DMS153 (cell line): Measurements from ENCODE around the gene CSRNP2.
"Not testable (repeated sequence)": the region's sequence is repeated elsewhere in the genome, so short reads cannot be mapped to it uniquely, and the experiment has no call there.

Experiments
- DNase-seq: peaks from one replicate; lab custom pipeline; 2025; lab: John Stamatoyannopoulos, UW

CSRNP2 gene

DNA sequence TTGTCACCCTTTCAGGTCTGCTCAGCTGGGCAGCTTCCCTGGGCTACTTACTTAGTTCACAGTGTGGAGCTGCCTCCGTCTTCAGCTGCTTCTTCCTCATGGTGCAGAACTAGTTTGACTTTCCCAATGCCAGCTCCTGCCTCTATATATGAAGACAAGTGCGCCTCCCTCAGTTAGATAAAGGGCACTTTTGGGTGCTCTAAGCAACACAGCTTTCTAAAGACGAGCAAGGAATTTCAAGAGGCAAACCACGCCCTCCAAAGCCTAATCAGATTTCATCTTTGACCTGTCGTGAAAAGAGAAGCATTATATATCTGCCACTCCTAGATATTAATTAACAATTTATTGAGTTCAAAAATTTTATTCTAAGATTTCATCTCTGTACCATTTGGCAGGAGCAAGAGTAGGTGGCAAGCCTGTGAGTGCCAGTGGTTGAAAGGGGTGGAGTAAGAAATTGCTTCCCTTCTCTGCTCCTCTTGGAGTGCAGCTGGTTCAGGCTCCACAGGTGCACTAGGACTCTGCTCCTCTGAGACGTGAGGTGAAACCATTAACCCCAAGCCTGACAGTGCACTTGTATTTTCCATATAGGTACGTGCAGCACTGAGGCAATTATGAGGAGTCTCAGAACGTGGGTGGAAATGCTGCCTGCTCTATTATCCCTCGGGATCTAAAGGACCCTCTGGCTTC is 55.1 kb downstream of the CSRNP2 start:
- DNase-seq = no peak

DNA sequence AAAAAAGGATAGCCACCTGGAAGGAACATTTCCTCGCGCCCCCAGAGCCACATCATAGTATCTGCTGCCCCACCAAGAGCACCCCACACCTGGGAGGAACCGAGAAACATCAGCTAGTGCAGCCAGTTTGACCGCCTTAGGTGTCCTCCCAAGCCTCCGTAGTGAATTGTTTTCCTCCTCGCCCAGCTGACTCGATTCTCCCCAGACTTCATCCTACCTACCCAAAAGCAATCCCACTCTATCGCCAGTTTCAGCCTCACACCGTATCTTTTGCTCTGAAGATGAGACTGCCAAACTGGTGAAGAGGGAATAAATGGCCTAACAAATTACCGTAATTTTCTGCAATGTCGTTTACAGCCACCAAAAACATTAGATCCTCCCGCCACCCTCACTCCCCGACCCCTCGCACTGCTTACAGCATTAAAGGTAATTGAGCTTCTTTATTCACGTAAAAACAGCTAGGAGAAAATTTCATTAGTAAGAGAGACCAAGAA is 56.0 kb downstream of the CSRNP2 start:
- DNase-seq = no peak

DNA sequence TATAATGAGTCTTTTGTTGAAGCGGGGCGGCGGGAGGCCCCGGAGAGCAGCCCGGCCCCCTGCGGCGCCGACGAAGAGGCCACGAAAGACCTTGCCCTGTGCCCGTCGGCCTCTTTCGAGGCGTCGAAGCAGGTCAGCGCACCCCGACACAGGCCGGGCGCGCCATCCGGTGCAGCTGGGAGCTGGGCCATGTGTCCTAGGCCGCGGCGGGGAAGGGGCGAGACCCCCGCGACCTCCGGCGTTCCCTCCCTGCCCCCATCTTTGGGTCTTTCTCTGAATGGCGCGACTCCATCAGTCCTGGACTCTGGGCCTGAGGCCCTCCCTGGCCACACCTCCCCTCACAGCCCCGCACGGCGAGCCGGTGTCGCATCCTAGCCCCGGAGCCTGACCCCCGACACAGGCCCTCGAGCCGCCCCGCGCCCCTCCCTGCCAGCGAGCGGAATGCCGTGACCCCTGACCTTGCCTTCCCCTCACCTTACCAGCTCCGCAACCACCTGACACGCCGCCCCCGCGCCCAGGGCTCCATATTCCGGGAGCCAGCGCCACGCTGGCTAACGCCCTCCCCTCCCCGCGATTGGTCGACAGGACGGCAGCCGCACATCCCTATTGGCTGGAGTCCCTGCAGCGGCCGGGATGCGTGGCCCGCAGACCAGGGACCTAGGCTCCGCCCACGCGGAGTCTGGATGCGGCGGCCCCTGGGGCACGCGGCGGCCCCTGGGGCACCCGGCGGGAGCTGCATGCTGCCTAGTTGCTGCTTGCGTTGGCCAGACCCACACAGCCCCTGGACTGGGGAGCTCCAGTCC is 57.4 kb downstream of the CSRNP2 start, which contains the start of gene SLC11A2:
Gene SLC11A2, minus strand, starts transcription at position 549 of the 803 bp plus-strand sequence. CDS start 15,656 bp downstream, outside the sequence.
- DNase-seq = peak; percentile 87

DNA sequence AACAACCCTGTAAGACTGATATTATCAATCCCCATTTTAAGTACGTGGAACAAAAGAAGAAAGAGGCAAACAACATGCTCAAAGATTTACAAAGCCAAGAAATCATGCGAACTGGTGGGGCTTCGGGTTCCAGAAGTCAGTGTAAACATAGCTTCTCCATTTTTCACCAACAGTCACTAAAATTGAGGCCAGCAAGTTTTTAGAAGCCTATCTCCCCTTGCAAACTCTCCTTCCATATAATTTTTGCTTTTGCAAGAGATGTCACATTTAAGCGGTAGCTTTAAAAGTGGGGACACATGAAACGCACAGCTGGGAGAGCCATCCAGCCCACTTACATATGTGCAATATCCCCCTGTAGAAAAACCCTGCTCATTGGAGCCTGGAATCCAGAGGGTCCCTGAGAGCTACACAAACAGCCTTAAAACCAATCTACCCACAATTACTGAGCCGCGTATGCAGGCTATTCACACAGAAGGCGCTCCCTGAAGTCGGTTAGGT is 58.0 kb downstream of the CSRNP2 start:
- no peak for DNase-seq

DNA sequence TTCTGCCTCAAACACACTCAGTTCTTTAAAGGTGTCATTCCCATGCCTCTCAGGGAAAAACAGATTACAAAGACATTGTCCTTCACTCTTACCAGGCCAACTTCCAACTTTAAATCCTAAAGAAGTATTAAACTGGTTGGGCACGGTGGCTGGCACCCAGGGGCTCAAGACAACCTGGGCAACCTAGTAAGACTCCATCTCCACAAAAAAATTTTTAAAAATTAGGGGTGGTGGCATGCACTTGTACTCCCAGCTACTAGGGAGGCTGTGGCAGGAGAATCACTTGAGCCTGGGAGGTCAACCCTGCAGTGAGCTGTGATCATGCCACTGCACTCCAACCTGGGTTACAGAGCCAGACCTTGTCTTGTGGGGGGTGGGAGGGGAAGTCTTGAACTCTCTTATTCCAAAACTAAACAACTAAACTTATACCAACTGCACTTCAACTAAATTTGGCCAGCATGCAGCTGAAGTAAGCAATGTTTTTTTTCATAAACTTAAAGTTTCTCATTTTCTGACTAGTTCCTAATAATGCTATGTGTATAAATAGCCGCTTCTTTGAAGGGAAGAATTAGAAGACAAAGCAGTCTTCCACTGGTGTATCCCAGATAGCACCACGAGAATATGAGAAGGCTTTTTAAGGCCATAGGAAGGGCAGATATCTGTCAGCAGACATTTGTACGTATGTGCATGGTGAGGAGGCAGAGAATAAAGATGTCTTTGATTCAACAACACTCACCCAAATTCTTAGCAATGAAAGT is 59.6 kb downstream of the CSRNP2 start:
- no peak for DNase-seq

DNA sequence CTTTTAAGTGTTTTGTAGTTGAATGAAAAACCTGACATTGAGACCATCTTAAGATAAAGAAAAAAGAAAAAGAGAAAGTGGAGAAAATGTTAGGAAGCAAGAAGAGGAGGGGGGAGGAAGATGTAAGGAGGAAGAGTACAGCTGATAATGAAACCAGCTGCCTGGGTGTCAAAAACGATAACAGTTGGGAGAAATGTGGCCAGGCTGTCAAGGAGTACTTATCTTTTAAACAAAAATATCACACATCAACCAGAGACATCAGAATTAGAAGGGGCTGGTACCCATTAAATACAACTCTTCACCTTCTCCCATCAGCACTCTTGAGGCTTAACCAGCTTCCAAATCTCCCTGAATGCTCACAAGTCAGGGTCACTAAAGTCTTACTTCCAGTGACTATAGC is 61.7 kb downstream of the CSRNP2 start:
- no peak for DNase-seq

DNA sequence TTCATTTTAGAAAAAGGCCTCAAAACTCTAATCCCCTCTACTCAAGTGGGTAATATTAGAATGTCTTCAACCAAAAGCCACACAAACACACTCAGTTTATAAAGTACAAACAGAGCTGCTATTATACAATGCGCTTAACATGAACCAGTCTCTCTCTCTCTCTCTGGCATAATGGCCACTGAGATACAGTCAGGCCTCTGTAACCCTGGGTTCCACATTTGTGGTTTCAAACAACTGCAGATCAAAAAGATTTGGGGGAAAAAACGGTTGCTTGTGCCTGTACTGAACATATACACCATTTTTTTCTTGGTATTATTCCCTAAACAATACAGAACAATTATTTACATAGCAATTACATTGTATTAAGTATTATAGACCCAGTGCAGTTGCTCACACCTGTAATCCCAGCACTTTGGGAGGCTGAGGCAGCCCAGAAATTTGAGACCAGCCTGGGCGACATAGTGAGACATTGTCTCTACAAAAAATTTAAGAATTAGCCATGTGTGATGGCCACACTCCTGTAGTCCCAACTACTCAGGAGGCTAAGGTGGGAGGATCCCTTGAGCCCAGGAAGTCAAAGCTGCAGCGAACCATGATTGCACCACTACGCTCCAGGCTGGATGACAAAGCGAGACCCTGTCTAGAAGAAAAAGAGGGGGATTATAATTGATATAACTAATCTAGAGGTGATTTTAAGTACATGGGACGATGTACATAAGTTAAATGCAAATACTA is 62.8 kb downstream of the CSRNP2 start:
- DNase-seq = no peak

DNA sequence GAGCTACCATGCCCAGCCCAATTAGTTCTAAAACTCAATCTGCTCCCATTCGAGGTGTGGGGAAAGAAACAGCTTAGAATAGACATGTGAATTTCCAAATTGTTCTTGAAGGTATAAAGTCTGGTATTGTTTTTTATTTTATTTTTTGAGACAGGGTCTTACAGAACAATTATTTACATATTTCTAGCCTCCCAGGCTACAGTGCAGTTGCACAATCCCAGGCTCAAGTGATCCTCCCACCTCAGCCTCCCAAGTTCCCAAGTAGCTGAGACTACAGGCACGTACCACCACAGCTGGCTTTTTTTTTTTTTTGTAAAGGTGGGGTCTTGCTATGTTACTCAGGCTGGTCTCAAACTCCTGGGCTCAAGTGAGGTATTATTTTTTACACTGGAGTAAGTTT is 63.5 kb downstream of the CSRNP2 start:
- DNase-seq = no peak

DNA sequence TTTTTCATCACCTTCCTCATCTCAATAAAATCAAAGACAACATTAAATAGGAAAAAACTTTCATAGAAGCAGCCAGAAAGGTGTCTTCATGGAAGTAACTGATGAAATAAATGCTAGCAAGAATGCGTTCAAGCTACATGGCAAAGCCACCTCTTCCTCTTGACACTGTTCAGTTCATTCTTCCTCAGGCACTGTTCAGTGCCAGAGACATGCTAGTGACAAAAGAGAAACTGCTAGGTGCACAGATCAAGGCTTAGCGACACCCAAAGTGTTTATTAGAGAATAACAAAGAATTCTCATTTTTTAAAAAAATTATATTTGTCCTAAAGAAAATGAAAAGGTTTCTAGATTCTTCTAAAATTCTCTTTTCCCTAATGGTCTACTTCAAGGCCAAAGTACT is 64.4 kb downstream of the CSRNP2 start:
- DNase-seq = no peak

DNA sequence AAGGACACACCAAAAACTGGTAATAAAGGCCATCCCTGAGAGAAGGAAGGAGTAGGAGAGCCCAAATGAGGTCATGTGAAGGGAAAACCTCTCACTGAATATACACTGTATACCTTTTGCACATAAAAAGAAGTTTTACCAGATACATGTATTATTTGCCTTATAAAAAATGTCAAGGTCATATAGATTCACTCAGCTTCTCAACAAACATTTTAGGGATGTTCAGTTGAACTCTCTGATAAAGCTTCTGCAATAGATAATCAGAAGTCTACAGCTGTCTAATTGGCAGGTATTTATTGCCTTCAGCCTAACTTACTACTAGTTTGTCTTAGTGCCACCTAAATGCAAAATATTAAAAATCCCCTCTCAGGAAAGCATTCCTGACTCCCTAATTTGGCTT is 65.9 kb downstream of the CSRNP2 start:
- no peak for DNase-seq

DNA sequence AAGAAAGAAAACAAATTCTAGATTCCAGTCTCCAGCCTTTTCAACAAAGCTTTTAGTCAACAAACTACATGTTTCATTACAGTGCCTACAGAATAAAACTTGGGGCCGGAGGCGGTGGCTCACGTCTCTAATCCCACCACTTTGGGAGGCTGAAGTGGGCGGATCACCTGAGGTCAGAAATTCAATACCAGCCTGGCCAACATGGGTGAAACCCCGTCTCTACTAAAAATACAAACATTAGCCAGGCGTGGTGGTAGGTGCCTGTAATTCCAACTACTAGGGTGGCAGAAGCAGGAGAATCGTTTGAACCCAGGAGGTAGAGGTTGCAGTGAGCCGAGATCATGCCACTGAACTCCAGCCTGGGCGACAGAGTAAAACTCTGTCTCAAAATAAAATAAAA is 68.9 kb downstream of the CSRNP2 start:
- DNase-seq = not testable (repeated sequence)

DNA sequence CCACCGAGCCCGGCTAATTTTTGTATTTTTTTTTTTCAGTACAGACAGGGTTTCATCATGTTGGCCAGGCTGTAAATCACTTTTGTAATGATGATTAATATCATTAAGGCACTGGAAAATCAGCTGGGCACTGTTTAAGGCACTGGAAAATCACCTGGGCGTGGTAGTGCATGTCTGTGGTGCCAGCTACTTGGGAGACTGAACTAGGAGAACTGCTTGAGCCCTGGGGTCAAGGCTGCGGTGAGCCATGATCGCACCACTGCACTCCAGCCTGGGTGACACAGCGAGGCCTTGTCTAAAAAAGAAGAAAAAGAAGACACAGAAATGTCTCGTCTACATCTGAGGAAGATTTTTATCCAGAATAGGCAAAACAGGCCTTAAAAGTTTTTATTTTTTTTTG is 70.0 kb downstream of the CSRNP2 start:
- no peak for DNase-seq

DNA sequence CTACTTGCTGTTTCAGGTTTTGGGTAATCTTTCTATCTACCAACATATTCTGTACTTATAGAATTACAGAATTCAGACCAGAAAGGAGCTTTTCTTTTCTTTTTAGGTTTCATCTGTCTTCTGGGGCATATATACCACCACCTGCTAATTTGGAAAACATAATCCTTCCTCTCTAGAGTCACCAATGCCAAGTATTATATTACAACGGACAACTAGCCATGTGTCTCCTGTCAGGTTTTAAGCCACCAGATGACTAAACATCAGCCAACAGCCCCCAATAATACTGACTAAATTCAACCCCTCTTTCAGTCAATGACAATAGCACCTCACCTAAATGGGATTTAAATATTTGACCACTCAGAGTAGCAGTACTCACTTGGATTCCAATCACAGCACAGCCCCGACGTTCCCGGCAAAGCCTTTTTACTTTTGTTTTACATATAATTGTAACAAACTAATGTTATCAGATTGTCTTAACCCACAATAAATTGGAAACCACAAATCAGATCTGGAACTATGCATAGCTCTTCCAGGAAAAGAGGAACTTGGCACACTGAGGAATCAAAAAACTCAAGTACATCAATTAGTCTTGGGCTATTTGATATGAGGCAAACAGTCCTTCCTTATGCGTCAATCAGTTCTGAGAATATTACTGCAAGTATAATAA is 70.7 kb downstream of the CSRNP2 start:
- DNase-seq = no peak

DNA sequence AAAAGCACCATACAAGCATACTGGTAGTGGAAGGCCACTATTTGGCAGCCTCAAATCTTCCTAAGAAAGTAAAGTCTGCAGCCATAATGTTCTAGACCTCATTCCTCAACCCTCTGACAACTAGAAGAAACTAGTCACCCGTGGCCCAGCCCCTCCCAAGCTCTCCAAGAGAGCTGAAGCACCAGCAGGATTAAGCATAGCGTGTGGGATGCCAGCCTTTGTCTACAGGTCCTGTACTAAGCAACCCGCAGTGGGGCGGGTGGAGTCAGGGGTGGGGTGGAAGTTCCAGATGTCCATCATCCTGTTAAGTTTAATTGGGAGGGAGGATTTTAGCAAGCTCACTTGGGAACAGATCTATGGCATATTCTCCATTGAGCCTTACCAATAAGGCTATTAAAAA is 71.4 kb downstream of the CSRNP2 start:
- DNase-seq = no peak
